GM12865 (cell line): ENCODE measurements around the gene TTF1.
A peak's percentile ranks its signal among the peaks of the same experiment; 100 is the strongest.

ENCODE experiments used
- DNase-seq: peaks from one replicate; pipeline ENCODE4 v3.0.0; 2010; ENCODE audit warnings: low read depth
- H3K4me3 ChIP-seq: 2 replicates; pipeline ENCODE4 v1.5.1; 2011; ENCODE audit warnings: mild to moderate bottlenecking, low read depth, low read length, control low read depth
- CTCF ChIP-seq: IDR thresholded peaks from 2 replicates; pipeline ENCODE4 v1.5.1; 2011; ENCODE audit warnings: low read length, control low read depth, low read depth, inconsistent platforms; ENCODE audit not compliant: insufficient read depth; ENCODE audit errors: missing control alignments

The TTF1 gene

GRCh38 chr9:132408521-132408920 is 1.9 kb upstream of the TTF1 start:
- H3K4me3 ChIP-seq, result no peak overlapping the region
- TF ChIP-seq CTCF, result no peak
- DNase-seq, result no peak

GRCh38 chr9:132407196-132407595 is 556 bp upstream of the TTF1 start:
- H3K4me3 ChIP-seq, result no peak overlapping the region; the same call in 1 of the 2 replicates
- no peak for DNase-seq
- no peak for TF ChIP-seq CTCF

GRCh38 chr9:132404228-132404881 is 2.3 kb downstream of the TTF1 start:
- H3K4me3 ChIP-seq, result no peak overlapping the region; the same call in 1 of the 2 replicates
- peak; percentile 35 for DNase-seq
- TF ChIP-seq CTCF, result no peak

GRCh38 chr9:132401824-132402223 is 4.8 kb downstream of the TTF1 start:
- DNase-seq, result no peak
- no peak overlapping the region for H3K4me3 ChIP-seq
- TF ChIP-seq CTCF, result no peak

GRCh38 chr9:132395560-132395959 is 11.1 kb downstream of the TTF1 start:
- no peak overlapping the region for H3K4me3 ChIP-seq
- TF ChIP-seq CTCF, result no peak
- DNase-seq, result no peak

GRCh38 chr9:132391449-132391848 is 15.2 kb downstream of the TTF1 start:
- H3K4me3 ChIP-seq, result no peak overlapping the region
- TF ChIP-seq CTCF, result no peak
- no peak for DNase-seq

GRCh38 chr9:132390966-132391365 is 15.7 kb downstream of the TTF1 start:
- no peak for TF ChIP-seq CTCF
- H3K4me3 ChIP-seq, result no peak overlapping the region
- DNase-seq, result no peak
